CD8-positive, alpha-beta memory T cell (primary cell): Measurements from ENCODE around the gene SETD3. TPM values are rescaled to one million over a fixed set of nuclear protein-coding genes. Genes with fewer than 3 reads are reported as not detected.
A peak's percentile ranks its signal among the peaks of the same experiment; 100 is the strongest.

Experiments used
- CTCF ChIA-PET: fragments of 350-600 bp; sonication (Branson Sonifier 250); formaldehyde crosslinking; loops from one replicate; lab custom pipeline; 2021; ENCODE audit warnings: antibody characterized with exemption; lab: Charles Lee
- POLR2A ChIA-PET: fragments of 350-600 bp; sonication (Branson Sonifier 250); formaldehyde crosslinking; loops from one replicate; lab custom pipeline; 2021; ENCODE audit warnings: antibody characterized with exemption; lab: Charles Lee
- DNase-seq, 5 donors: peaks; one replicate each; pipeline versions ENCODE4 v3.0.0 to v3.0.0-alpha.2; 2020 to 2022; ENCODE audit warnings: mixed read lengths in 1 of 5
- H3K27ac ChIP-seq: one replicate; pipeline ENCODE4 v1.7.0; 2013; ENCODE audit warnings: low read depth, mild to moderate bottlenecking, low read length, moderate library complexity
- H3K27me3 ChIP-seq: 2 replicates; pipeline ENCODE4 v1.7.0; 2013; ENCODE audit warnings: low read length, mild to moderate bottlenecking; ENCODE audit not compliant: insufficient read depth, poor library complexity, severe bottlenecking
- H3K36me3 ChIP-seq: 2 replicates; pipeline ENCODE4 v1.7.0; 2013; ENCODE audit warnings: mild to moderate bottlenecking, low read length, moderate library complexity; ENCODE audit not compliant: insufficient read depth
- H3K4me1 ChIP-seq: 2 replicates; pipeline ENCODE4 v1.7.0; 2013; ENCODE audit warnings: mild to moderate bottlenecking, low read length, moderate library complexity; ENCODE audit not compliant: insufficient read depth
- H3K4me3 ChIP-seq: 2 replicates; pipeline ENCODE4 v1.7.0; 2013; ENCODE audit warnings: mild to moderate bottlenecking, low read length
- H3K9me3 ChIP-seq: 2 replicates; pipeline ENCODE4 v1.7.0; 2013; ENCODE audit warnings: mild to moderate bottlenecking, low read length
- H3K27ac Mint-ChIP-seq, 8 donors: one replicate each; pipeline ENCODE4 v1.8.0; 2020 to 2021; ENCODE audit warnings: mixed read lengths in 8 of 8, mild to moderate bottlenecking in 6 of 8, inconsistent platforms in 3 of 8, moderate library complexity in 3 of 8
- H3K27me3 Mint-ChIP-seq, 2 donors: one replicate each; pipeline ENCODE4 v1.8.0; 2020 to 2021; ENCODE audit warnings: mixed read lengths in 2 of 2, mild to moderate bottlenecking in 1 of 2, moderate library complexity in 1 of 2
- H3K36me3 Mint-ChIP-seq, 3 donors: one replicate each; pipeline ENCODE4 v1.8.0; 2020 to 2021; ENCODE audit warnings: mixed read lengths in 3 of 3, inconsistent platforms in 1 of 3, mild to moderate bottlenecking in 1 of 3
- H3K4me1 Mint-ChIP-seq, 3 donors: one replicate each; pipeline ENCODE4 v1.8.0; 2020 to 2021; ENCODE audit warnings: mixed read lengths in 3 of 3, inconsistent platforms in 1 of 3, mild to moderate bottlenecking in 1 of 3
- H3K4me3 Mint-ChIP-seq, 7 donors: one replicate each; pipeline ENCODE4 v1.8.0; 2020 to 2021; ENCODE audit warnings: mixed read lengths in 7 of 7, mild to moderate bottlenecking in 6 of 7, moderate library complexity in 4 of 7, inconsistent platforms in 2 of 7
- H3K9me3 Mint-ChIP-seq, 5 donors: one replicate each; pipeline ENCODE4 v1.8.0; 2020 to 2022; ENCODE audit warnings: mixed read lengths in 5 of 5, mild to moderate bottlenecking in 3 of 5, moderate library complexity in 2 of 5, inconsistent platforms in 1 of 5
- polyA plus RNA-seq: library from polyadenylated mRNA; unstranded; fragments of 300-500 nt; fragmentation: Illumina TruSeq; gene quantifications from one replicate; pipeline ENCODE4 v1.2.3, GENCODE V29; 2021
- total RNA-seq, 2 experiments: library from RNA; stranded (reverse); gene quantifications; one replicate each; pipeline ENCODE4 v1.2.3, GENCODE V29; 2021

SETD3 gene
- total RNA-seq = 10 to 100 TPM; 57.1 to 57.9 TPM
- polyA plus RNA-seq = 52.1 TPM

DNA sequence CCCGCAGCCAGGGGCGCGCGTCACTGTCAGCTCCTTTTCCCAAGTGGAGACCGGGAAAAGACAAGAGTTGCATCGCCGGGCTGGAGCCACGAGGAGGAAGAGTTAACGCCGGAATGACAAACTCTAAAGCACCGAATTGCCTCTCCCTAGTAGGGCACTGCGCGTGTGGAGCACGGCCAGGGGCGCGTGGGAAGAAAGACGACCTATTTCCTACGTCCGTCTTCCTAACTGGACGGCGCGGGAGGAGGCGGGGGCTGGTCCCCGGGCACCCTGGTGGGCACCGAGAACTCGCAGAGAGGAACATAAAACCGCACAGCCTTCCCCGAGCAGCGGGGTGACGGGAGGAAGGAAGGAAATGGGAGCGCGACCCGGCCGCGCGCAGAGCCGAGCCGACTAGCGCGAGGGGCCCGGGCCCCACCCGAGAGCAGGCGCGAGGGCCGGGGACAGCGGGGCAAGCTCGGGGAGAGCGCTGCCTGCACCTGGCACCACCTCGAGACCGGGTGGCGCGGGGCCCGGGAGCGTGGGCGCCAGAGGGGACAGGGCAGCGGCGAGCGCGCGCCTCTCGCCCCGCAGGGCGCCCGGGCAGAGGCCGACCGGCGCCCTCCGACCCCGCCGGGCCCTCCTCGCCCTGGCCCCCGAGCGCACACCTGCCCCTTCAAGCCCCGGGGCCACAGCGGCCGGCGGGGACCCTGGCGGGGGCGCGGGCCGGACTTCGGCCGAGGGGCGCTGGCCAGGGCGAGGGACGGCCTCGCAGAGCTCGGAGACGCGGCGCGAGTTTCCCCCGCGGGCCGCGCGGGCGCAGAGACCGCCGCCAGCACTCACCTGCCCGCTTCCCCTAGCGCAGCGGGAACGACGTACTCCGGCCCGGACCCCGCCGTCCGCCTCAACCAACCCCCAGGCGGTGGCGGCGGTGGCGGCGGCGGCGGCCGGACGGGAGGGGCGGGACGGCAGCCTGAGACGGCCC is at the start of gene SETD3:
TSS of gene SETD3 (minus strand) at position 954 of the 964 bp plus-strand sequence. CDS start 15,054 bp downstream, outside the sequence.
- Mint-ChIP-seq H3K4me1 (peaks cover 56 to 82% (median 70%) of the 10 kb centered on the region in 3 donors), H3K36me3 (peaks cover 0 to 14% (median 2%) of the 10 kb centered on the region in 3 donors), H3K27ac (peak within 1 kb of the TSS; percentile 95 to 99 (median 98)), H3K9me3 (no peaks in the 10 kb centered on the region), H3K4me3 (peak within 1 kb of the TSS; percentile 97 to 100 (median 98)), H3K27me3 (peaks cover 0 to 4% of the 10 kb centered on the region in 2 donors)
- Histone ChIP-seq H3K27me3 (no peaks in the 10 kb centered on the region), H3K27ac (peak within 1 kb of the TSS; percentile 97), H3K4me1 (peaks cover 39% of the 10 kb centered on the region), H3K4me3 (peak within 1 kb of the TSS; percentile 91), H3K9me3 (no peaks in the 10 kb centered on the region), H3K36me3 (no peaks in the 10 kb centered on the region)
- peak; percentile 16 to 57 (median 31) for DNase-seq
- CTCF ChIA-PET = interaction anchor here (1.0 kb wide), 1 partner anchor 123 kb away, joined by 4 read pairs; the partner anchor contains the start of gene CCDC85C
- POLR2A ChIA-PET = interaction anchor here (0.9 to 1.6 kb wide), 6 partner anchors 15 to 588 kb away, joined by 3 to 18 read pairs (median 6); partner anchors contain the start of genes CCDC85C and CYP46A1

GRCh38 chr14:99529899-99530298 is 49.2 kb upstream of the SETD3 start:
- Mint-ChIP-seq H3K27ac (no peak overlapping the region), H3K9me3 (no peaks in the 10 kb centered on the region), H3K4me3 (no peak overlapping the region), H3K36me3 (no peaks in the 10 kb centered on the region), H3K4me1 (peaks cover 5 to 12% (median 7%) of the 10 kb centered on the region in 3 donors), H3K27me3 (no peaks in the 10 kb centered on the region)
- H3K9me3 ChIP-seq = no peaks in the 10 kb centered on the region
- CTCF ChIA-PET = no interaction called here
- DNase-seq = no peak
- no peaks in the 10 kb centered on the region for H3K36me3 ChIP-seq
- H3K27me3 ChIP-seq = no peaks in the 10 kb centered on the region
- no peak overlapping the region for H3K27ac ChIP-seq
- peaks cover 10% of the 10 kb centered on the region for H3K4me1 ChIP-seq
- no peak overlapping the region for H3K4me3 ChIP-seq
- POLR2A ChIA-PET = no interaction called here

GRCh38 chr14:99527427-99528076 is 46.9 kb upstream of the SETD3 start:
- H3K4me1 Mint-ChIP-seq = peaks cover 6 to 15% (median 8%) of the 10 kb centered on the region in 3 donors
- POLR2A ChIA-PET = interaction anchor here (0.9 kb wide), 1 partner anchor 78 kb away, joined by 3 read pairs; no protein-coding TSS in a partner anchor
- CTCF ChIA-PET = interaction anchor here (1.8 kb wide), 1 partner anchor 101 kb away, joined by 5 read pairs; no protein-coding TSS in a partner anchor

DNA sequence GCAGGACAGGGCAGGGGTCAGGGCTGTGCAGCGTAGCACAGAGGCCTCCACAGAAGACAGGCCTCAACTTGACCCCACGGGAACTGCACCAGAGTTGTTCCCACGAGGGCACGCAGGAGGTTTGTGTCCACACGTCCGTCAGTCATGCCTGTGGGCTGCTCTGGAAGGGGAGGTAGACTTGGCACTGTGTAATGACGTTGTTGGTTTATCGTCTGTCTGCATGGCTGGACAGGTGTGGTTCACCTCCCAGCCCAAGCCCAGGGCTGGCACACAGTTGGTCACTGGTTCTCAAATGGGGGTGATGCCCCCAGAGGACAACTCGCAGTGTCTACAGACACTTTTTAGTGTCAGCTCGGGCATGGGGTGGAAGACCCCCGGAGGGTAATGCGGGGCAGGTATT is 46.4 kb upstream of the SETD3 start:
- Mint-ChIP-seq H3K27me3 (no peaks in the 10 kb centered on the region), H3K4me1 (peaks cover 6 to 15% (median 8%) of the 10 kb centered on the region in 3 donors), H3K36me3 (no peaks in the 10 kb centered on the region), H3K9me3 (no peaks in the 10 kb centered on the region), H3K27ac (no peak overlapping the region), H3K4me3 (no peak overlapping the region)
- peaks cover 16% of the 10 kb centered on the region for H3K4me1 ChIP-seq
- no peak overlapping the region for H3K27ac ChIP-seq
- no peak overlapping the region for H3K4me3 ChIP-seq
- CTCF ChIA-PET = interaction anchor here (1.8 kb wide), 1 partner anchor 101 kb away, joined by 5 read pairs; no protein-coding TSS in a partner anchor
- no peak for DNase-seq
- H3K9me3 ChIP-seq = no peaks in the 10 kb centered on the region
- H3K27me3 ChIP-seq = no peaks in the 10 kb centered on the region
- no peaks in the 10 kb centered on the region for H3K36me3 ChIP-seq
- POLR2A ChIA-PET = interaction anchor here (0.9 kb wide), 1 partner anchor 78 kb away, joined by 3 read pairs; no protein-coding TSS in a partner anchor

More at GRCh38 chr14:99527427-99528076, 46.9 kb upstream of the SETD3 start:
- no peak overlapping the region for H3K4me3 Mint-ChIP-seq
- Histone ChIP-seq H3K4me3 (no peak overlapping the region), H3K9me3 (no peaks in the 10 kb centered on the region), H3K27me3 (no peaks in the 10 kb centered on the region), H3K4me1 (peaks cover 16% of the 10 kb centered on the region), H3K27ac (no peak overlapping the region), H3K36me3 (no peaks in the 10 kb centered on the region)
- no peaks in the 10 kb centered on the region for H3K9me3 Mint-ChIP-seq
- H3K36me3 Mint-ChIP-seq = no peaks in the 10 kb centered on the region
- no peak overlapping the region for H3K27ac Mint-ChIP-seq
- no peaks in the 10 kb centered on the region for H3K27me3 Mint-ChIP-seq
- no peak for DNase-seq

DNA sequence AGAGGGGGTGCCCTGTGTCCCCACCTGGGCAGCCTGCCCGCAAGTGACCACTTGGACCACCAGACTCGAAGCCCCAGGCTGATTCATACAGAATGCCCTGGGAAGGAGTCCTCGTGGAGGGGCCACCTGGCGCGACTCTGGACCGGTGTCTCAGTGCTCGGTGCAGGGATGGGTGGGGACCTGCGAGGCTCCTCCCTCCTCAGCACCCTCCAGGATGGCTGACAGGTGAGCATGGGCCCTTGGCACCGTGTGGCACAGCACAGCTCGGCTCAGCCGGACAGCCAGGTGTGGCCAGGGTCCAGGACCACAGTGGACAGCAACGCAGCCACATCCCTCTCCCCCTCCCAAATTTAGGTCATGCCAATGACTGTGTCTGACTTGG is 45.0 kb upstream of the SETD3 start:
- no peak overlapping the region for H3K27ac ChIP-seq
- no peaks in the 10 kb centered on the region for H3K27me3 ChIP-seq
- Mint-ChIP-seq H3K27me3 (no peaks in the 10 kb centered on the region), H3K36me3 (peaks cover 0 to 2% (median 0%) of the 10 kb centered on the region in 3 donors), H3K4me1 (peaks cover 6 to 15% (median 8%) of the 10 kb centered on the region in 3 donors), H3K27ac (no peak overlapping the region), H3K4me3 (no peak overlapping the region), H3K9me3 (no peaks in the 10 kb centered on the region)
- ChIA-PET POLR2A (no interaction called here), CTCF (interaction anchor here (1.3 kb wide), 1 partner anchor 103 kb away, joined by 4 read pairs; no protein-coding TSS in a partner anchor)
- peak overlapping the region; percentile 19 for H3K4me3 ChIP-seq
- H3K9me3 ChIP-seq = no peaks in the 10 kb centered on the region
- no peak for DNase-seq
- H3K36me3 ChIP-seq = no peaks in the 10 kb centered on the region
- H3K4me1 ChIP-seq = peaks cover 16% of the 10 kb centered on the region

DNA sequence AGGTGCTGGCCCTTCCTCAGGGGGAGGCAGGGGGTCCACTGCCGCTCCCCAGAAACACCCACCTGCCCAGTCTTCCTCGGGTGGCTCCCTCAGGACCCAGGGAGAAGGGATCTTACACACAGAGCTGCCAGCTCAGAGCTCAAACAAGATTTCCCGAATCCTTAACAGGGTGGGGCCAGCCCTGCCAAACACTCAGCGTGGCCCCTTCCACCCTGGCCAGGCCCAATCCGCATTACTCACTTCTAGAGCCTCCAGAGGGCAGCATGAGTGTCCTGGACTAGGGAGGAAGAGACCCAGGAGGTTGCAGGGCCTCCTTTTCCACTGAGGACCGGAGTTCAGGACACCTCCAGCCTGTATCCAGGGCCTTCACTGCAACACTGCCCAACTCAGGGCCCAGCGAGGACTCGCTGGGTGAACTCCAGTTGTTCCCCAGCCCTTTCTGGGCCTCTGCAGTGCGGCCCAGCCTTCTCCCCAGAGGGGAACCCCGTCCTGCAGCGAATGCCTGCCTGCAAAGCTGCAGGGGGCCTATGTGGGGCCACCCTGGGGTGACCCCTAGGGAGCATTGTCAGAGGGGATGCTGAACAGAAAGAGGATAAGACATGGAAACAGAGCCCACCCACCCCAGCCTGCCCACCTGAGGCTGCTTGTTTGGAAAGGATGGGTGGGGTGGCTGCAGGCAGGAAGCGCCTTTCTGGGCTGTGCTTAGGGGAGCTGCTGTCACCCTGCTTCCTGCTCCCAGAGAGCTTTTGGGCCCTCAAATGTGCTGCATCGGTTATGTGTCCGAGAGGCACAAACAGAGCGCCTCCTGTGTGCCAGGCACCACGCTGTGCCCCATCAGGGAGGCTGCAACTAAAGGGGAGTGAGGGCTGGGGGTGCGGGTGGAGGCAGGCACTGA is 44.4 kb upstream of the SETD3 start:
- peak in 1 of 5 donors; percentile 15 for DNase-seq
- H3K27me3 ChIP-seq = no peaks in the 10 kb centered on the region
- CTCF ChIA-PET = interaction anchor here (1.3 kb wide), 2 partner anchors 9 to 104 kb away, joined by 3 to 4 read pairs; no protein-coding TSS in a partner anchor
- H3K36me3 ChIP-seq = no peaks in the 10 kb centered on the region
- peak overlapping the region in 2 of 7 donors; percentile 19 to 79 for H3K4me3 Mint-ChIP-seq
- no peaks in the 10 kb centered on the region for H3K9me3 ChIP-seq
- no peak overlapping the region for H3K27ac ChIP-seq
- peaks cover 6 to 15% (median 8%) of the 10 kb centered on the region in 3 donors for H3K4me1 Mint-ChIP-seq
- H3K36me3 Mint-ChIP-seq = peaks cover 0 to 2% (median 0%) of the 10 kb centered on the region in 3 donors
- H3K4me3 ChIP-seq = peak overlapping the region; percentile 19
- H3K27me3 Mint-ChIP-seq = no peaks in the 10 kb centered on the region
- POLR2A ChIA-PET = interaction anchor here (1.4 kb wide), 1 partner anchor 81 kb away, joined by 3 read pairs; no protein-coding TSS in a partner anchor
- H3K4me1 ChIP-seq = peaks cover 16% of the 10 kb centered on the region
- H3K27ac Mint-ChIP-seq = peak overlapping the region in 5 of 8 donors; percentile 32 to 74 (median 47)
- no peaks in the 10 kb centered on the region for H3K9me3 Mint-ChIP-seq
